VCaP (cell line): Measurements from ENCODE around the gene ELL2.

ENCODE experiments used
- H3K27ac ChIP-seq: fragments of 450-650 bp; 2 replicates; pipeline ENCODE4 v1.5.1; 2017
- CTCF ChIP-seq: fragments of 450-650 bp; conservative IDR thresholded peaks from 2 replicates; pipeline ENCODE4 v1.5.1; 2017; ENCODE audit warnings: mild to moderate bottlenecking, moderate library complexity

The ELL2 gene

DNA sequence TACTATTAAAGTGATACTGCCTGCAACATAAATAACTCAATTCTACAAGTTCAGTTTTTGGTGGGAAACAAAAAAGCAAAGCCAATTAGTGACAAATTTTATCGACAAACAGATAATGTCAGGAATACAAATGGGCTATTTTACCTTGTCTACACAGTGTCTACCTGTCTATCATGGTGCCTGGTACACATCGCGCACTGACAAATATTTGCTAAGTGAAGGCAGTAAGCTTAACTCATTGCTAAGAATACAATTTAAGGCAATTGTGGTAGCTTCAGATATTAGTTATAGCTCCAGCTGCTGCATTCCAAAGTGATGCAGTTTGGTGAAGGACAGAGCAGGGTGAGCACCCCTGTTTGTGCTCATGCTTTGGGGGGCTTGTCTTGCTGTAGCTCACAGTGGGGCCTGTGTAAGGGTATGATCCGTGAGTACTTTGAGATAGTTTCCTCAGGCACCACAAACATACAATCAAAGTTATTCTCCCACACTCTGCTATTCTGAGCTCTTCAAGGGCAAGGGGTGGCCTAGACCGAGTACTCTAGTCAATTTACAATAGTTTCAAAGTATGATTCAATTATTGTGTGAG is 24.7 kb downstream of the ELL2 start:
- TF ChIP-seq CTCF: no peak
- H3K27ac ChIP-seq: no peak overlapping the region

- H3K27ac ChIP-seq: no peak overlapping the region
Measured at GRCh38 chr5:95935553-95936100, 26.0 kb downstream of the ELL2 start.

GRCh38 chr5:95934207-95934804 is 27.3 kb downstream of the ELL2 start:
- H3K27ac ChIP-seq: no peak overlapping the region
- TF ChIP-seq CTCF: no peak

More at GRCh38 chr5:95935553-95936100, 26.0 kb downstream of the ELL2 start:
- TF ChIP-seq CTCF: no peak

GRCh38 chr5:95932941-95933340 is 28.7 kb downstream of the ELL2 start:
- TF ChIP-seq CTCF: no peak
- H3K27ac ChIP-seq: no peak overlapping the region

DNA sequence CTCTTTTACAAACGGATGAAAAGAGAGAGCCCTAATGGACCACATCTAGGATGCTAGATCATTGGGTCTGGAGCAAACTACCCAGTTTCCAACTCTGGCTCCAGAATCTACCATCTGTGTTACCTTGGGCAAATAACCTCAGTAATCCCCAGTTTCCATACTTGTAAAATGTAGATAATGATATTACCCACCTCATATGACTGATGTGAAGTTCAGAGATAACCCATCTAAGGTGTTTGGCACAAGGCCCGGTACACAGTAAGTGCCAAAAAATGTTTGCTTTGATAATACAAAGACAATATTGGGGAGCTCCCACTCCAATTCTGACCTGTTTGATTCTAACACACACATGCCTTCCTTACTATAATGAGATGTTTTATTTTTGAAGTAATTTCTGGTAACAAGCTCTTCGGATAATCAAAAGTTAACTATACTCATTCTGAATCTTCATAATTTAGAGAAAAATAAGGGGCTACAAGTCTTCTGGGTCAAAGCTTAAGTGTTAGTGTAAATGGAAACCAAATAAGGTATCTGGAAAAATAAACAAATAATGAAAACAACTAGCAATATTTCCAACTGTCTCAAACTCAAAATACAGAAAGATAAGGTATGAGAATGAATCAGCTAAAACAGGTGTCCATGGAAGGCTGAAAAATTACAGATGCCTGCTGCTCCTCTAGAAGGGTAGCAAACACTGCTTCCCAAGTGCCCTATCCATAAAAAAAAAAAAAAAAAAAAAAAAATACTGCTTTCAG is 30.4 kb downstream of the ELL2 start:
- peak overlapping the region; percentile 39 for H3K27ac ChIP-seq
- no peak for TF ChIP-seq CTCF

- no peak for TF ChIP-seq CTCF
- peak overlapping the region; percentile 39 for H3K27ac ChIP-seq
Measured at GRCh38 chr5:95930141-95930930, 31.3 kb downstream of the ELL2 start.
